Transverse colon (tissue), 4 donors: ENCODE data around the gene POLD1. TPM values are rescaled to one million over a fixed set of nuclear protein-coding genes. Genes with fewer than 3 reads are reported as not detected.

ENCODE experiments used
- DNase-seq: peaks from one replicate; pipeline ENCODE4 v3.0.0-alpha.2; 2019
- H3K27ac ChIP-seq, 4 donors: fragments of 200-600 bp; sonication (generic); 2 replicates each; pipeline ENCODE4 v1.5.1; 2016 to 2018; ENCODE audit warnings: inconsistent platforms in 4 of 4
- H3K27me3 ChIP-seq: fragments of 200-600 bp; sonication (generic); 2 replicates; pipeline ENCODE4 v1.5.1; 2017; ENCODE audit warnings: inconsistent platforms
- H3K36me3 ChIP-seq, 4 donors: fragments of 200-600 bp; sonication (generic); 2 replicates each; pipeline ENCODE4 v1.5.1; 2017 to 2019; ENCODE audit warnings: inconsistent platforms in 4 of 4
- H3K4me1 ChIP-seq, 4 donors: fragments of 200-600 bp; sonication (generic); 2 replicates each; pipeline ENCODE4 v1.5.1; 2017 to 2020; ENCODE audit warnings: inconsistent platforms in 4 of 4
- H3K4me3 ChIP-seq, 4 donors: fragments of 200-600 bp; sonication (generic); 1 replicate in 1 of 4; 2 replicates in 3 of 4; pipeline versions ENCODE4 v1.5.1 to v1.6.1; 2017 to 2019; ENCODE audit warnings: inconsistent platforms in 4 of 4
- H3K9me3 ChIP-seq, 2 donors: fragments of 200-600 bp; sonication (generic); 2 replicates each; pipeline ENCODE4 v1.5.1; 2017 to 2019; ENCODE audit warnings: inconsistent platforms in 2 of 2
- EP300 ChIP-seq: sonication (generic); formaldehyde crosslinking; IDR thresholded peaks from one replicate; pipeline ENCODE4 v1.6.1; 2017; ENCODE audit warnings: antibody characterized with exemption, low read depth
- POLR2A ChIP-seq: fragments of 450-650 bp; IDR thresholded peaks from one replicate; pipeline ENCODE4 v1.6.1; 2016; ENCODE audit warnings: antibody characterized with exemption, mild to moderate bottlenecking, moderate library complexity
- POLR2AphosphoS5 ChIP-seq, 3 donors: sonication (generic); formaldehyde crosslinking; IDR thresholded peaks; one replicate each; pipeline ENCODE4 v1.6.1; 2016; ENCODE audit warnings: antibody characterized with exemption in 3 of 3
- WGBS, 2 donors: methylation state at CpG; one replicate each; pipeline ENCODE4 v1.1.5; 2018; ENCODE audit warnings: low coverage in 1 of 2; 5-methylcytosine and 5-hydroxymethylcytosine counted together
- in situ Hi-C, 4 donors: fragments of 200-750 bp; cut with MboI; loops; one replicate each; pipeline versions ENCODE4 v1.15.0 to v1.15.1; 2017; ENCODE audit warnings: low sequenced_read_pairs in 3 of 4, low pct_ligation_motif_present in 1 of 4, low pct_unique_long_range_greater_than_20kb in 1 of 4
- intact Hi-C: fragments of 100-400 bp; cut with DNase I; formaldehyde crosslinking; loops from one replicate; pipeline ENCODE4 v1.15.1; 2023; ENCODE audit warnings: low total_unique reads
- total RNA-seq, 4 donors: library from RNA; depleted of rRNA; stranded (reverse); fragments of >200 nt; gene quantifications; one replicate each; pipeline ENCODE4 v1.1.0, GENCODE V29; 2016
- TF ChIP-seq, protein P1 (sequence below), 5 experiments: fragments of 200-600 bp in 3 of 5; fragments of 450-650 bp in 2 of 5; sonication (generic) in 3 of 5; IDR thresholded peaks; 1 replicate in 2 of 5; 2 replicates in 3 of 5; pipeline ENCODE4 v1.5.1; 2016 to 2017; ENCODE audit warnings: antibody characterized with exemption in 5 of 5, inconsistent platforms in 3 of 5, mild to moderate bottlenecking in 2 of 5, moderate library complexity in 1 of 5

The POLD1 gene
- total RNA-seq, 4 donors from 2014 or later = 14.6 to 59.1 (median 25.9) TPM

DNA sequence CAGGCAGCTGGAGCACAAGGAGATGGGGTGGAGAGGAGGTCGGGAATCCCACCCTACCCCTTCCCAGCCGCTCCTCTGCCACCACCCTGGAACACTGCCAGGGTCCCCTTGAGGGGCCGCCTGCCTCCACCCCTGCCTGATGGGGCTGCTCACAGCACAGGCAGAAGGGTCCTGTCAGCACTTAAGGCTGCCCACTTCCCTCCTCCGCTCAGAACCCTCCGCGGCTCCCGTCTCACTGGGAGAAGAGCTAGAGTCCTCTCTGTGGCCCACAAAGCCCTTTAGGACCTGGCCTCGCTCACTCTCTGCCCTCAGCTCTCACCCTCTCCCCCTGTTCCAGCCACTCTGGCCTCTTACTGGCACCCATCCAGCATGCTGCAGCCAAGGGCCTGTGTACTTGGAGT lies 3.4 kb upstream of the POLD1 start:
- no peak overlapping the region for H3K27ac ChIP-seq
- no peaks in the 10 kb centered on the region for H3K27me3 ChIP-seq
- H3K9me3 ChIP-seq = no peaks in the 10 kb centered on the region
- intact Hi-C loops = no loop called here
- DNase-seq = no peak
- no peak for TF ChIP-seq EP300
- no peak for TF ChIP-seq POLR2A
- TF ChIP-seq, protein P1, sequence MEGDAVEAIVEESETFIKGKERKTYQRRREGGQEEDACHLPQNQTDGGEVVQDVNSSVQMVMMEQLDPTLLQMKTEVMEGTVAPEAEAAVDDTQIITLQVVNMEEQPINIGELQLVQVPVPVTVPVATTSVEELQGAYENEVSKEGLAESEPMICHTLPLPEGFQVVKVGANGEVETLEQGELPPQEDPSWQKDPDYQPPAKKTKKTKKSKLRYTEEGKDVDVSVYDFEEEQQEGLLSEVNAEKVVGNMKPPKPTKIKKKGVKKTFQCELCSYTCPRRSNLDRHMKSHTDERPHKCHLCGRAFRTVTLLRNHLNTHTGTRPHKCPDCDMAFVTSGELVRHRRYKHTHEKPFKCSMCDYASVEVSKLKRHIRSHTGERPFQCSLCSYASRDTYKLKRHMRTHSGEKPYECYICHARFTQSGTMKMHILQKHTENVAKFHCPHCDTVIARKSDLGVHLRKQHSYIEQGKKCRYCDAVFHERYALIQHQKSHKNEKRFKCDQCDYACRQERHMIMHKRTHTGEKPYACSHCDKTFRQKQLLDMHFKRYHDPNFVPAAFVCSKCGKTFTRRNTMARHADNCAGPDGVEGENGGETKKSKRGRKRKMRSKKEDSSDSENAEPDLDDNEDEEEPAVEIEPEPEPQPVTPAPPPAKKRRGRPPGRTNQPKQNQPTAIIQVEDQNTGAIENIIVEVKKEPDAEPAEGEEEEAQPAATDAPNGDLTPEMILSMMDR (IDR thresholded peaks at IDR 0.05) = no peak
- TF ChIP-seq POLR2AphosphoS5 (IDR thresholded peaks at IDR 0.05) = no peak
- H3K36me3 ChIP-seq = peaks cover 0 to 39% (median 18%) of the 10 kb centered on the region in 4 donors
- in situ Hi-C loops = no loop called here
- WGBS, 2 donors = 82% methylated on average over 8 of the region's 8 CpGs; no CpG with 5 or more reads in 1 of the 2 donors
- no peak overlapping the region for H3K4me3 ChIP-seq
- peaks cover 7 to 26% (median 19%) of the 10 kb centered on the region in 4 donors for H3K4me1 ChIP-seq

DNA sequence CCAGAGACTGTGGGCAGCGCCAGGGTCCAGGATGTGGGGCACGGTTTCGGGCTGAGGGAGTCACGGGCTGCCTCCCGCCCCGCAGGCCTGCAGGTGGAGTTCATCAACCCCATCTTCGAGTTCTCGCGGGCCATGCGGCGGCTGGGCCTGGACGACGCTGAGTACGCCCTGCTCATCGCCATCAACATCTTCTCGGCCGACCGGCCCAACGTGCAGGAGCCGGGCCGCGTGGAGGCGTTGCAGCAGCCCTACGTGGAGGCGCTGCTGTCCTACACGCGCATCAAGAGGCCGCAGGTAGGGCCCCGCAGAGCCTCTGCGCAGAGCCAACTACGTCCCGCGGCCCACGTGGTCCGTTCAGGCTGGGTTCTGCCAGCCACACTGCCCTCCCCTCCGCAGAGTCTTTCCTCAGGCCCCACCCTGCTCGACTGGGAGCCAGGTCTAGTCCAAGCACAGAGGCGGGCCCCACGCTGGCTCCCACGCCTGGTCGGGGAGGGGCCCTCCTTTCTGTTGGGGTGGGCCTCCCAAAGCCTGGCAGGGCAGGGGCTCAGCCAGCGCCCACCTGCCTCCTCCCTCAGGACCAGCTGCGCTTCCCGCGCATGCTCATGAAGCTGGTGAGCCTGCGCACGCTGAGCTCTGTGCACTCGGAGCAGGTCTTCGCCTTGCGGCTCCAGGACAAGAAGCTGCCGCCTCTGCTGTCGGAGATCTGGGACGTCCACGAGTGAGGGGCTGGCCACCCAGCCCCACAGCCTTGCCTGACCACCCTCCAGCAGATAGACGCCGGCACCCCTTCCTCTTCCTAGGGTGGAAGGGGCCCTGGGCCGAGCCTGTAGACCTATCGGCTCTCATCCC lies 2.0 kb upstream of the POLD1 start:
- in situ Hi-C loops = no loop called here
- Histone ChIP-seq H3K9me3 (no peaks in the 10 kb centered on the region), H3K36me3 (peaks cover 0 to 39% (median 18%) of the 10 kb centered on the region in 4 donors), H3K4me3 (no peak overlapping the region), H3K27me3 (no peaks in the 10 kb centered on the region), H3K27ac (no peak overlapping the region), H3K4me1 (peaks cover 5 to 20% (median 14%) of the 10 kb centered on the region in 4 donors)
- intact Hi-C loops = no loop called here
- 91% methylated on average over 49 of the region's 58 CpGs; no CpG with 5 or more reads in 1 of the 2 donors for WGBS, 2 donors
- DNase-seq = no peak
- TF ChIP-seq POLR2AphosphoS5 (IDR thresholded peaks at IDR 0.05) (peak in 1 of 3 donors; percentile 7), POLR2A (no peak), EP300 (no peak)

DNA sequence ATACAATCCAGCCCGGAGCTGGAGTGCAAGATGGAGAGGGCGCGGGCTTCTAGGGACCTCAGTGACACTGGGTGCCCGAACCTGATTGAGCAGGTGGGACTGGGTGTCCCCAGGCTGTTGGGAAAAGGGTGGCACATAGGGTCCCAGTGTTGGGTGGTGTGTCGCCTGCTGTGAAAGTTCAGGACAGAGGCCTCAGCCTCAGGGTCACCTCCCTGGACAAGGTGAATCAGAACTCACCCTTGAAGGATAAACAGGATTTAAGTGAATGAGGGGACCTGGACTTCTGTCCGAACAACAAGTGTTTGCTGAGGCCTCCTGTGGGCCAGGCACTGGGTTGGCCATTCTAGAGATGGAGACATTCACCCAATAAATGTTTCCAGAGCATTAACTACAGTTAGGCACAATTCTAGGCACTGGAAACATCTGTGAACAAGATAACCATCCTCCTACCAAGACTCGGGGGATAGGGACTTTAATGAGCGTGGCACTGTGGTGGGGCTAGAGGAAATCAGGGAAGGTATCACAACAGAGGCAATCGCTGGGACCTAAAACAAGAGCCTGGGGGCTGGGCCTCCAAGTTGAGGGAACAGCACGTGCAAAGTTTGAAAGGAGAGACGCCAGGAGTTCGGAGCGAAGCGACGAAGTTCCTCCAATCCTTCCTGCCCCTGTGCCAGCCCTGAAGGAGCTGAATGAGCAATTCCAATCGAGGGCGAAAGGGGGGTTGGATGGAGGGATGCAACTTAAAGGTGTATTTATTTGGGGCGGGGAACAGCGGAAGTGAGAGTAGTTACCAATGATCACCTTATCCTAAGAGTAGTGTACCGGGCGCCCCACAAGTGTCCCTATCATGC lies 921 bp upstream of the POLD1 start:
- WGBS, 2 donors = 32 to 54% methylated on average over 16 to 21 of the region's 21 CpGs
- Histone ChIP-seq H3K9me3 (no peaks in the 10 kb centered on the region), H3K4me3 (peak overlapping the region in 3 of 4 donors; percentile 55 to 97 (median 58)), H3K36me3 (peaks cover 0 to 31% (median 14%) of the 10 kb centered on the region in 4 donors), H3K27me3 (no peaks in the 10 kb centered on the region), H3K4me1 (peaks cover 5 to 17% (median 13%) of the 10 kb centered on the region in 4 donors), H3K27ac (peak overlapping the region; percentile 69 to 93 (median 87))
- no peak for DNase-seq
- in situ Hi-C loops (no loop called here), intact Hi-C loops (no loop called here)
- TF ChIP-seq POLR2A (no peak), POLR2AphosphoS5 (IDR thresholded peaks at IDR 0.05) (no peak), EP300 (no peak)

DNA sequence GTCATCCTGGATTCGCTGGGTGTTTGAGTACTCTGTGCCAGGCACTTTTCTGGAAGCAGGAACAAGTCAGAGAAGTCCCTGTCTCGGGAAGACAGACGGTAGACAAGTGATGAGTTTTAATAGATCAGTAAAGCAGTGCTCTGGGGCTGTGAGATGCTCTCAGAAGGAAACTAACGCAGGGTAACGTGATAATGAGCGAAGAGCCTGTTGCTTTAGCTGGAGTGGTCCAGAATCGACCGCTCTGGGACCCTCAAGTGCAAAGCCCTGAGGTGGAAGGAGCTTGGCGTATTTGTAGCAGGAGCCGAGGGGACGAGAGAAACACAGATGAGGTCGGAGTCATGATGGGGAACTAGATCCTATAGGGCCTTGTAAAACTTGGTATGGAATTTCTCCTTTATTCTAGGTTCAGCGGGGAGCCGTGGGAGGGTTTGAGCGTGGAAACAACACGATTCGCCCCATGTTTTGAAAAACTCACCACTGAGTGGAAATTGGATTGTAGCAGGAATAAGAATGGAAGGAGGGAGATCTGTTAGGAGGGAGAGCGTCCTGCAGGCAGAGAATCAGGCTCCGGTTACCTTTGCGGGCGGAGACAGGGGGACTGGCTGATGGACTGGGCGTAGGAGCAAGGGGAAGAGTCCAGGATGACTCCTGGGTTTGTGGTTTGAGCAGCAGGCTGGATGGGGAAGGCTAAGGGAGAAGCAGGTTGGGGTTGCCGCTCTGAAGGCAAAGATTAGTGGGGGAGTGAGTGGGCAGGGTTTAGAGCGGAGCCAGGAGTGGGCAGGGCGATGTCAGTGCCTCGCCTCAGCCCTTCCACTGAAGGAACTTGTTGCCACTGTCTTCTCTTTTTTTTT lies 763 bp downstream of the POLD1 start:
- H3K36me3 ChIP-seq = peaks cover 0 to 14% (median 4%) of the 10 kb centered on the region in 4 donors
- in situ Hi-C loops = no loop called here
- TF ChIP-seq EP300 (no peak), POLR2AphosphoS5 (IDR thresholded peaks at IDR 0.05) (no peak), POLR2A (no peak)
- TF ChIP-seq, protein P1 (IDR thresholded peaks at IDR 0.05) = no peak
- no peak for DNase-seq
- peak overlapping the region; percentile 69 to 93 (median 87) for H3K27ac ChIP-seq
- intact Hi-C loops = no loop called here
- 8 to 13% methylated on average over 13 to 26 of the region's 26 CpGs for WGBS, 2 donors
- no peaks in the 10 kb centered on the region for H3K9me3 ChIP-seq
- peak overlapping the region; percentile 55 to 97 (median 58) for H3K4me3 ChIP-seq
- H3K27me3 ChIP-seq = no peaks in the 10 kb centered on the region
- peaks cover 5 to 17% (median 13%) of the 10 kb centered on the region in 4 donors for H3K4me1 ChIP-seq
